Measurements from ENCODE around the gene PPM1A. TPM values are rescaled to one million over a fixed set of nuclear protein-coding genes. Genes with fewer than 3 reads are reported as not detected.

The PPM1A gene
- total and polyA plus RNA-seq, 9 of the 15 experiments (the other 6 are each of a cell fraction or from before 2014, with no cell fraction given), result 5.5 to 23.9 (median 15.2) TPM

DNA sequence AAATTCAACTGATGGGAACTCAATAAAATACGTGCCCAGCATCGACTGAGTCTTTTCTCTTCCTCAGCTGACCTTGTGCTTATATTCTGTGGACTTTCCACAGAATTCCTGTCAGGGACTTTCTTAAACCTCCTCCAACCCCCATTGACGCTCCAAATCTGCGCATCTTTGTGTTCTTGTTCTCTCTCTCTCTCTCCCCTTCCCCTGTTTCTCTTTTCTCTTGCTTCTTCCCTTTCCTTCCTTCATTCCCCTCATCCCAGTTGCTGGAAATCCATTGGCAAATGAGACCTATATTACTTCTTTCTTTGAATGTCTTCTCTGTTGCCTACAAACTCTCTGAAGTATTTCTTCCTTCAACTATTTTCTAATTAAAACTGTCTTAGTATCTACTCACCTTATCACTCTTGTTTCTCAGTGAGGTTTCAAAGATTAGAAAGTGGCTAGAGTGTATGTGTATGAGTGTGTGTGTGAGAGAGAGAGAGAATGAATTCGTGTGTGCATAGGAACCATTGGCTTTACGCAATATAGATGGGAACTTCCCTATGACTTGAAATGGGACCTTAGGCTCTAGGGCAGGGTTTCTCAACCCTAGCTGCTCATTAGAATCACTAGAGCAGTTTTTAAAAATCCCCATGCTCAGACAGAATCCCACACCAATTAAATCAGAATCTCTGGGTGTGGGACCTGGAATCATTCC, 42.0 kb upstream of the PPM1A start (continued):
- TF ChIP-seq ARNT (IDR thresholded peaks at IDR 0.05) (no peak), RB1 (IDR thresholded peaks at IDR 0.05; ENCODE audit: low read depth) (no peak), ZFP36 (IDR thresholded peaks at IDR 0.05; ENCODE audit: low read depth, low read length, partially characterized antibody) (no peak)
- TF ChIP-seq, protein P1, sequence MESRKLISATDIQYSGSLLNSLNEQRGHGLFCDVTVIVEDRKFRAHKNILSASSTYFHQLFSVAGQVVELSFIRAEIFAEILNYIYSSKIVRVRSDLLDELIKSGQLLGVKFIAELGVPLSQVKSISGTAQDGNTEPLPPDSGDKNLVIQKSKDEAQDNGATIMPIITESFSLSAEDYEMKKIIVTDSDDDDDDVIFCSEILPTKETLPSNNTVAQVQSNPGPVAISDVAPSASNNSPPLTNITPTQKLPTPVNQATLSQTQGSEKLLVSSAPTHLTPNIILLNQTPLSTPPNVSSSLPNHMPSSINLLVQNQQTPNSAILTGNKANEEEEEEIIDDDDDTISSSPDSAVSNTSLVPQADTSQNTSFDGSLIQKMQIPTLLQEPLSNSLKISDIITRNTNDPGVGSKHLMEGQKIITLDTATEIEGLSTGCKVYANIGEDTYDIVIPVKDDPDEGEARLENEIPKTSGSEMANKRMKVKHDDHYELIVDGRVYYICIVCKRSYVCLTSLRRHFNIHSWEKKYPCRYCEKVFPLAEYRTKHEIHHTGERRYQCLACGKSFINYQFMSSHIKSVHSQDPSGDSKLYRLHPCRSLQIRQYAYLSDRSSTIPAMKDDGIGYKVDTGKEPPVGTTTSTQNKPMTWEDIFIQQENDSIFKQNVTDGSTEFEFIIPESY (CRISPR knock-in tag; IDR thresholded peaks at IDR 0.05), result no peak

DNA sequence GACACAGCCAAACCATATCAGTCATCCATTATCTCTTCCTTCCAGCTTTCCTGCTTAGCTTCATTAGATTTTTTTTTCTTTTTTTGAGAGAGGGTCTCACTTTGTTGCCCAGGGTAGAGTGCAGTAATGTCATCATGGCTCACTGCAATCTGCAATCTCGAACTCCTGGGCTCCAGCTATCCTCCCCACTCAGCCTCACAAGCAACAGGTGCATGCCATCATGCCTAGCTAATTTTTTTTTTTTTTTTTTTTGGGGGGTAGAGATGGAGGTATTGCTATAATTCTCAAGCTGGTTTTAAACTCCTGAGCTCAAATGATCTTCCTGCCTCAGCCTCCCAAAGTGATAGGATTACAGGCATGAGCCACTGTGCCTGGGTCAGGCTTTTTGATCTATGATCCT, 38.3 kb upstream of the PPM1A start:
- no peaks in the 10 kb centered on the region for H3K27me3 ChIP-seq (ENCODE audit: control insufficient read depth in 2 of 2, insufficient read depth in 2 of 2, low read length in 2 of 2)
- H3K27ac ChIP-seq (ENCODE audit: extremely low read depth, low read depth, low read length), result no peak overlapping the region
- intact Hi-C loops (cut with micrococcal nuclease), result no loop called here
- TF ChIP-seq KAT8 (IDR thresholded peaks at IDR 0.05; ENCODE audit: low read depth), result no peak
- TF ChIP-seq GABPA (tag; conservative IDR thresholded peaks at IDR 0.05; ENCODE audit: low read depth), result no peak
- no peak for TF ChIP-seq SMARCE1 (IDR thresholded peaks at IDR 0.05)
- TF ChIP-seq, protein P2, sequence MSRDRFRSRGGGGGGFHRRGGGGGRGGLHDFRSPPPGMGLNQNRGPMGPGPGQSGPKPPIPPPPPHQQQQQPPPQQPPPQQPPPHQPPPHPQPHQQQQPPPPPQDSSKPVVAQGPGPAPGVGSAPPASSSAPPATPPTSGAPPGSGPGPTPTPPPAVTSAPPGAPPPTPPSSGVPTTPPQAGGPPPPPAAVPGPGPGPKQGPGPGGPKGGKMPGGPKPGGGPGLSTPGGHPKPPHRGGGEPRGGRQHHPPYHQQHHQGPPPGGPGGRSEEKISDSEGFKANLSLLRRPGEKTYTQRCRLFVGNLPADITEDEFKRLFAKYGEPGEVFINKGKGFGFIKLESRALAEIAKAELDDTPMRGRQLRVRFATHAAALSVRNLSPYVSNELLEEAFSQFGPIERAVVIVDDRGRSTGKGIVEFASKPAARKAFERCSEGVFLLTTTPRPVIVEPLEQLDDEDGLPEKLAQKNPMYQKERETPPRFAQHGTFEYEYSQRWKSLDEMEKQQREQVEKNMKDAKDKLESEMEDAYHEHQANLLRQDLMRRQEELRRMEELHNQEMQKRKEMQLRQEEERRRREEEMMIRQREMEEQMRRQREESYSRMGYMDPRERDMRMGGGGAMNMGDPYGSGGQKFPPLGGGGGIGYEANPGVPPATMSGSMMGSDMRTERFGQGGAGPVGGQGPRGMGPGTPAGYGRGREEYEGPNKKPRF (IDR thresholded peaks at IDR 0.05; ENCODE audit: low read depth, low read length), result no peak
- TF ChIP-seq ZNF175 (CRISPR knock-in tag; IDR thresholded peaks at IDR 0.05; ENCODE audit: low read depth), result no peak
- TF ChIP-seq ZNF23 (CRISPR knock-in tag; IDR thresholded peaks at IDR 0.05), result no peak
- no peak for TF ChIP-seq SMARCA4 (IDR thresholded peaks at IDR 0.05)
- TF ChIP-seq KDM4B (IDR thresholded peaks at IDR 0.05; ENCODE audit: borderline replicate concordance in 2 of 2, low read depth in 1 of 2), result no peak
- TF ChIP-seq FOXK1 (CRISPR knock-in tag; IDR thresholded peaks at IDR 0.05; ENCODE audit: borderline replicate concordance), result no peak
- no peak for TF ChIP-seq TARDBP (IDR thresholded peaks at IDR 0.05)
- TF ChIP-seq SRSF3 (IDR thresholded peaks at IDR 0.05; ENCODE audit: insufficient read depth, low read length), result no peak
- no peak for TF ChIP-seq ZNF133 (CRISPR knock-in tag; IDR thresholded peaks at IDR 0.05)
- no peak for TF ChIP-seq ZNF354B (CRISPR knock-in tag; IDR thresholded peaks at IDR 0.05)
- no peak for TF ChIP-seq ETS2 (tag; IDR thresholded peaks at IDR 0.05; ENCODE audit: borderline replicate concordance, poor library complexity, severe bottlenecking)
- no peak for TF ChIP-seq ZNF785 (CRISPR knock-in tag; IDR thresholded peaks at IDR 0.05)
- TF ChIP-seq EWSR1 (IDR thresholded peaks at IDR 0.05; ENCODE audit: borderline replicate concordance, low read depth, partially characterized antibody), result no peak
- DNase-seq (ENCODE audit: extremely low read depth in 1 of 4, low spot score in 3 of 4) (no peak), FAIRE-seq (no peak), ATAC-seq (no peak)
- H2AFZ ChIP-seq (ENCODE audit: low read depth, low read length), result no peak overlapping the region
- H3K4me1 ChIP-seq (replicated peaks in 1 of 2; ENCODE audit: control insufficient read depth in 2 of 2, insufficient read depth in 2 of 2, low read length in 2 of 2), result no peaks in the 10 kb centered on the region
- no peak overlapping the region for H3K4me2 ChIP-seq (ENCODE audit: insufficient read depth, low read length)
- WGBS (ENCODE audit: insufficient coverage, low coverage, missing lambda C conversion rate), result no CpG with 5 or more reads among the region's 1 CpG
- no peaks in the 10 kb centered on the region for H3K36me3 ChIP-seq (ENCODE audit: control insufficient read depth, insufficient read depth, low read length)
- no peak overlapping the region for H3K4me3 ChIP-seq
- in situ Hi-C loops (cut with MboI), result no loop called here
- no TSS peak for BruUV-seq (replicated peaks)
- no peaks in the 10 kb centered on the region for H3K79me2 ChIP-seq (ENCODE audit: control insufficient read depth, insufficient read depth, low read length)
- no peaks in the 10 kb centered on the region for H3K9me3 ChIP-seq (replicated peaks; ENCODE audit: control insufficient read depth, insufficient read depth, low read depth, low read length)
- no peaks in the 10 kb centered on the region for H3K9me1 ChIP-seq (ENCODE audit: control insufficient read depth, insufficient read depth, low read length)
- POLR2A ChIA-PET, result no interaction called here
- H3K9ac ChIP-seq (ENCODE audit: insufficient read depth in 1 of 2, low read depth in 2 of 2, low read length in 2 of 2), result no peak overlapping the region
- H4K20me1 ChIP-seq (replicated peaks; ENCODE audit: control insufficient read depth, insufficient read depth, low read length), result no peaks in the 10 kb centered on the region
- CTCF ChIA-PET (ENCODE audit: low intra/inter-chr PET ratio), result no interaction called here

Data from K562 (cell line).